HG02623 (cell line): ENCODE results near the gene SLC35A5.

Experiments
- ATAC-seq: cut with Tn5 transposase; IDR thresholded peaks from one replicate; pipeline ENCODE4 v1.9.1; 2021; ENCODE audit warnings: moderate library complexity; ENCODE audit not compliant: unreplicated experiment

The SLC35A5 gene

GRCh38 chr3:112569265-112569664, 7.4 kb downstream of the SLC35A5 start:
- no peak for ATAC-seq

- no peak for ATAC-seq
These were observed 10.9 kb downstream of the SLC35A5 start for GRCh38 chr3:112572701-112573100.

GRCh38 chr3:112579232-112579631, 17.4 kb downstream of the SLC35A5 start:
- no peak for ATAC-seq

GRCh38 chr3:112579697-112580096, 17.9 kb downstream of the SLC35A5 start:
- ATAC-seq, result no peak

DNA sequence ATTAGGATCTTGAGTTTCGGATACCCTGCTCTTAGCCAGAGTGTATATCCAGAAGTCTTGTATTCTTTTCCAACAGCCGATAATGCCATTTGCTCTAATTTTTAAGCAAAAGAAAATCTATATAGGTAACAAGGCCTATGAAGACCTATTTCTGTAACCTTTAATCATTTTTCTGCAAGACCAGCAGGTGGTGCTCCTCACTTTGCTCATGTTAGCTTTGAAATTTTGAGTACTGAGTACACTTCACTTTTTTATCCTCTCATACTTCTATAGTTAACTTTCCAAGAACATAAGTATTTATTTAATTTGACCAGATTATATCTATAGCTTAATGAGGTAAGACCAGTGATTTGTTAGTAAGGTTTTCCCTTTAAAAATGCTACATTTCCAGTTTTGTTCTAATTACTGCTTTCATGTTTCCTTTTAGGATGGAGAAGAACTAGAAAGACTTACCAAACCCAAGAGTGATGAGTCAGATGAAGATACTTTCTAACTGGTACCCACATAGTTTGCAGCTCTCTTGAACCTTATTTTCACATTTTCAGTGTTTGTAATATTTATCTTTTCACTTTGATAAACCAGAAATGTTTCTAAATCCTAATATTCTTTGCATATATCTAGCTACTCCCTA, 20.5 kb downstream of the SLC35A5 start:
- ATAC-seq, result no peak

DNA sequence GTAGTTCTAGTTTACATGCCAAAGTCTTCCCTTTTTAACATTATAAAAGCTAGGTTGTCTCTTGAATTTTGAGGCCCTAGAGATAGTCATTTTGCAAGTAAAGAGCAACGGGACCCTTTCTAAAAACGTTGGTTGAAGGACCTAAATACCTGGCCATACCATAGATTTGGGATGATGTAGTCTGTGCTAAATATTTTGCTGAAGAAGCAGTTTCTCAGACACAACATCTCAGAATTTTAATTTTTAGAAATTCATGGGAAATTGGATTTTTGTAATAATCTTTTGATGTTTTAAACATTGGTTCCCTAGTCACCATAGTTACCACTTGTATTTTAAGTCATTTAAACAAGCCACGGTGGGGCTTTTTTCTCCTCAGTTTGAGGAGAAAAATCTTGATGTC, 21.3 kb downstream of the SLC35A5 start:
- no peak for ATAC-seq

- ATAC-seq, result no peak
These were observed 23.9 kb downstream of the SLC35A5 start for GRCh38 chr3:112585782-112586181.

GRCh38 chr3:112587336-112587735, 25.5 kb downstream of the SLC35A5 start:
- ATAC-seq, result no peak

GRCh38 chr3:112593258-112593657, 31.4 kb downstream of the SLC35A5 start:
- ATAC-seq, result no peak

DNA sequence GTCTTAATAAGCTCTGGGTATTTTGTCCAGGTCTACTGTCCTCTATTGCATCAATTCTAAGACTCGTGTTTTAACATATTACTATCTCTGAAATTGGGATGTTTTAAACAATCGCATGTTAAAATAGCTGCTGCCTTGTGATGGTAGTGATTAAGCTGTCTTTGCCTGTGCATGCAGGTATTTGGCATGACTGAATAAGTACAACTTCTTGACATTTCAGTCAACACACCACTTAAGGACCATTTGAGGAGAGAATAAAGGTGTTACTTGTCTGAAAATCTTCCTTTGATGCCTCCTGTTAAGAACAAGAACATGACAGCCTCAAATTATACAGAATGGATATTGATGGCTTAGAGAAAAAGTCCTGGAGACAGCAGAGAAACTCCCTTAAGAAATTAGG, 33.0 kb downstream of the SLC35A5 start:
- no peak for ATAC-seq

DNA sequence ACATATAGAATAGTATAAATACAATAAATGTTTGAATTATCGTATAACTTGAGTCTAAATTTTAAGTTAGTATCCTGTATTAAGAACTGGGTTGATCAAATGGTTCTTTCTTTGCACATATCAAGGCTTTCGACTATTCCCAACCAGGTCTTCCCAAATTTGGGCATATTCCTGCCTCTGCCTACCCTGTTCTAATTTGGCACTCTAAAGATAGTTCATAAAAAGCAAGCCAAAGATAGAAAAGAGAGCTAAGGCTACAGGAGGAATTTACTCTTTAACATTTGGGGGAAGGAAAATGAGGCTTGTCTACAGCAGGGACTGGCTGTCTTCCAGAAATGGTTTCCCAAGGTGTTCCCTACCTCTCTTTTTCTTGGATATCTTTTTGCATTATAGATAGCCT, 36.1 kb downstream of the SLC35A5 start:
- ATAC-seq, result no peak

DNA sequence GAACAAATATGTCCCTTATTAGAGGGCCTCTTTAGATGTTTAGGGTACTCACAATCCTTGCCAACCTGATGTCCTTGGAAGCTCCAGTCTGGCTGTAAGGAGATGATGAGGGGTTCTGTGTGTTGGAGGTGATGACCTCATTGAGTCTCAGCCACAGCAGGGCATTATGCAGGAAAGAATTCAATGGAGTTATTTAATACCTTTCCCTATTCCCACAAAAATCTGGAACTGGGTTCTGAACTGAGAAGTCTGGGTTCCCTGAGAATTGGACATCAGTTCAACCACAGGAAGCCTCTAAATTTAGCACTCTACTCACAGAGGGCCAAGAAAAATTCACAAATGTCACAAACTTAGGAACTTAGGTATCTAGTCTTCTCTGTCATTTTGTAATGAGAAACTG, 36.9 kb downstream of the SLC35A5 start:
- no peak for ATAC-seq

DNA sequence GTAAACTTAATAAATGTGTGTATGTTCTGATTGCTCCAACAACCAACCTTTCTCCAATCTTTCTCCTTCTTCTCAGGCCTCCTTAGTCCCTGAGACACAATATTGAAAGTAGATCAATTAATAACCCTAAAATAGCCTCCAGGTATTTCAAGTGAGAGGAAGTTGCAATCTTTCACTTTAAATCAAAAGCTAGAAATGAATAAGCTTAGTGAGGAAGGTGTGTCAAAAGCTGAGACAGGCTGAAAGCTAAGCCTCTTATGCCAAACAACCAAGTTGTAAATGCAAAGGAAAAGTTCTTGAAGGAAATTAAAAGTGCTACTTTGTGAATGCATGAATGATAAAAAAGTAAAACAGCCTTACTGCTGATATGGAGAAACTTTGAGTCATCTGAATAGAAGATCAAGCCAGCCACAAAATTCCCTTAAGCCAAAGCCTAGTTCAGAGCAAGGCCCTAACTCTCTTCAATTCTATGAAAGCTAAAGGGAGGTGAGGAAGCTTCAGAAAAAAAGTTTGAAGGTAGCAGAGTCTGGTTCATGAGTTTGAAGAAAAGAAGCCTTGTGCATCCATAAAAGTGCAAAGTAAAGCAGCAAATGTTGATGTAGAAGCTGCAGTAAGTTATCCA, 40.5 kb downstream of the SLC35A5 start:
- peak; percentile 79 for ATAC-seq

GRCh38 chr3:112604536-112604935, 42.7 kb downstream of the SLC35A5 start:
- ATAC-seq, result no peak

DNA sequence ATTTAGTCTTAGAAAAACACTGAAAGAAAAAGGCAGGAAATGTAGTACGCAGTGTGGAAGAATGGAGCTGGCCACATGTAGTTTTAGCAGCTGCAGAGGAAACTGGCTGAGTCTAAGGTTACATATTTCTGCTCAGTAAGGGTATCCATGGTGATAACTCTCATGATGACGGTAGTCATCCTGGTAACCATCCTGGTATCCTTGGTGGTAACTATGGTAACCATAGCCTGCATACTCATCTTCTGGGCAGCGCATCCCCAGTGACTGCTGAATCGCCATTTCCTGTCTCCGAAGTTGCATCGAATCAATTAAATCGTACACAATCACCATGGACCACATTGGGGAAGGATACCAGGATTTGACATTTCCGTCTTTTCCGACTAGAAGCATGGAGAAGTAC, 43.4 kb downstream of the SLC35A5 start:
- no peak for ATAC-seq

DNA sequence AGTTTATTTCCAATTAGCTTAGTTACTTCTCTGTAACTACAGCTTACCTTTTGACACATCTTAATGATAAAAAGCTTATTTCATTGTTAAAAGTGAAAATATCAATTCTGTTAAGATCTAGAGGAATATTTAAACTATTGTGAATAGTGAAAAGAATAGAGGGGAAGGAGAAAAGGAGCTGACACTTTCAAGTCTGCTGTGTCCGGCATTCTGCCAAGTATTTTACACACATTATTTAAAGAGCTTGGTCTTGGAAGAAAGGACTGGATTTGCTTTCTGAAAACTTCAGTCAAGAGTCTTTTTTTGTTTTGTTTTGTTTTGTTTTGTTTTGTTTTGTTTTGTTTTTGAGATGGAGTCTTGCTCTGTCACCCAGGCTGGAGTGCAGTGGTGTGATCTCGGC, 44.3 kb downstream of the SLC35A5 start:
- ATAC-seq, result no peak

DNA sequence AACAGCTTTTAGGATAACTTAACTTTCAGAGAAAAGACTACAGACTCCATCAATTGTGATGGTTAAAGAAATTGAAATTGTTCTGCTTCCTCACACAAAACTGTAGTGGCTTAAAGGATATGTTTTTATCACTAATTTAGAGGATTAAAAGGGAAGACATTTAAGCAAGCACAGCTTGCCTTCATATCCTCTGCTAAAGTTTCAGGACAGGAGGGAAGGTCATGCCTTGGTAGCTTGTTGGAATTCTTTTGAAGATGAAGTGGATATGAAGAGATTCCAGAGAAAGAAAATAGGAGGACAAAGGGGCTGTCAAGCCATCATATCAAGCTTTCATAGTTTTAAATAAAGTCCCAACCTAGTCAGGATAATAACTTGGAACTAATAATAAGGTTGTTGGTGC, 46.0 kb downstream of the SLC35A5 start:
- no peak for ATAC-seq

GRCh38 chr3:112610121-112610520, 48.3 kb downstream of the SLC35A5 start:
- no peak for ATAC-seq

DNA sequence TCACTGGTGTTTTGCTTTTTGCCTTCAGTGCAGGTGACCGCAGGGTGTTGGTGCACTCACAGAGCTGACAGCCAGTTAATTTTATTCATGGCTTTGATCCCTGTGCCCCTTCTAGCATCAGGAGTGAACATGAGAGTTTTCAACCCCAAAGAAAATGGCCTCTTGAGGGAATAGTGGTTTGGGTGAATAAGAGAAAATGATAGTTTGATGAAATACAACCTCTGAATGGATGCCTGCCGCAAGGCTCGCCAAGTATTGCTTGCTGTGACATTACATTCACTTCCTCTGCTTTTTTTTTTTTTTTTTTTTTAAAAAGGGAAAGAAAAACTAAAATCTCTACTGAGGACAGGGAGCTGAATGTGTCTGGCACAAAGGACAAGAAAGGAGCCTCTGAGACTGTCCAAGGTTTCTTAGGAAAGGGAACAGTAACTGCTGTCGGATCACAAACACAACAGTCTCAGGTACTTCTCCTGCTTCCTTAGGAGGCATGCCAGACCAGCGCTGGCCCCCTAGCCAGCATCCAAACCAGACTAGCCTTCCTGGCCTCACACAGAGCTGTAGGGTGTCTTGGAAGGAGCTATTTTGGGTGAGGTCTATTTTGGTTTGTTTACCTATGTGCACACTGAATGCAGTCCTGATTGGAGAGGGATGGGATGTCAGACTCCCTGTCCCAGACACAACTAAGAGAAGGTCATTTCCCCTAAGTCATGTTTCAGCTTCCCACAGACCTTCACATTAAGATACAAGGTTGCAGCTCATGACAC, 50.1 kb downstream of the SLC35A5 start:
- ATAC-seq, result no peak

GRCh38 chr3:112615989-112616731, 54.3 kb downstream of the SLC35A5 start:
- no peak for ATAC-seq

DNA sequence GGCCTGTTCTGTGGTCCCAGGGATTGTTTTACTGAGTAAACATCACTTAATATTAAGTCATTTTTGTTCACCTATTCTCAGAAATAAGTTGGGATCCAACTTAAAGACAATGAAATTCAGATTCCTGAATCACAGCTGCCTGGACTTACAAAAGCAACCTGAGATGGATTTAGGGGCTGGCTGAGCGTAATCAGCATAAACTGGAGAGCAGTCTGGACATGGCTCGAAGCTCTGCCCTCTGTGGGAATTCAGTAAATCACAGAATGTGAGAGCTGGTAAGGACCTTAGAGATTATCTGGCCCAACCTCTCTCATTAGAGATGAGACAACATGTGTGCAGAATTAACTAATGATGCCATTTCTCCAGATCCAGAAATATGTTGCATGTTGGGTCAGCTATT, 55.4 kb downstream of the SLC35A5 start:
- no peak for ATAC-seq

DNA sequence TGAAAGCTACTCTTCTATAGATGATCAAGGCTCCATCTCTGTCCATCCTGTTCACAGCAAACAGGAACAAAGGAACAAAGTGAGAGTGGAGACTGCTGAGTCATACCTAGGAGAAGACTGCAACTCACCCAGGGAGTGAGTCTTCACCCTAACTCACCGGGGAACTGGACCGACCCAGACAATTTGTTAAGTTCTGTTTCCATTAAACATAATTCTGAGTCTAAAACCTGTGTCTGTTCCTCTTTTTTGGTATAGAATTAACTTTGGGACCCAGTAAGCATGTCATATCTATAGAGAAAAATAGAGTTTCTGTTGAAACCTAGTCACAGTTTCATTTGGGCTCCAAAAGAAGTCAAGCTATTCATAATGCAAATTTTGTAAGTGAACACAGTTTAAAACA, 57.5 kb downstream of the SLC35A5 start:
- peak; percentile 64 for ATAC-seq
